PC-3 (cell line): ENCODE results near the gene NUP50. TPM values are rescaled to one million over a fixed set of nuclear protein-coding genes. Genes with fewer than 3 reads are reported as not detected.

ENCODE experiments used
- ATAC-seq: fragments of 200-7000 bp; cut with Tn5 transposase; 2 replicates; pipeline ENCODE4 v1.9.1; 2020; ENCODE audit warnings: mild to moderate bottlenecking, moderate library complexity
- BruUV-seq: library from RNA; stranded (reverse); fragments of 400-500 nt; replicated peaks from 2 replicates; lab custom pipeline; 2021; lab: Mats Ljungman, UMichigan
- CTCF ChIA-PET: fragments of 300-600 bp; sonication (Branson Sonifier 250); formaldehyde crosslinking; loops from one replicate; lab custom pipeline; 2022; ENCODE audit warnings: antibody characterized with exemption; lab: Charles Lee
- POLR2A ChIA-PET: fragments of 300-600 bp; sonication (Branson Sonifier 250); formaldehyde crosslinking; loops from one replicate; lab custom pipeline; 2022; ENCODE audit warnings: antibody characterized with exemption; ENCODE audit not compliant: unreplicated experiment; lab: Charles Lee
- DNase-seq: peaks from one replicate; pipeline ENCODE4 v3.0.0-alpha.2; 2015
- H2AFZ ChIP-seq: fragments of 300-600 bp; sonication (generic); 2 replicates; pipeline ENCODE4 v1.6.0; 2016; ENCODE audit warnings: antibody characterized with exemption, low read length
- H3F3A ChIP-seq: fragments of 300-600 bp; sonication (generic); one replicate; pipeline ENCODE4 v1.6.0; 2017; ENCODE audit warnings: antibody characterized with exemption, low read length, control low read depth, mild to moderate bottlenecking; ENCODE audit not compliant: unreplicated experiment
- H3K27ac ChIP-seq: fragments of 300-600 bp; sonication (generic); 2 replicates; pipeline ENCODE4 v1.5.1; 2016; ENCODE audit warnings: mild to moderate bottlenecking, low read length
- H3K27me3 ChIP-seq: fragments of 300-600 bp; sonication (generic); 2 replicates; pipeline ENCODE4 v1.6.1; 2016; ENCODE audit warnings: low read length, mixed read lengths
- H3K36me3 ChIP-seq: fragments of 300-600 bp; sonication (generic); 2 replicates; pipeline ENCODE4 v1.6.1; 2016; ENCODE audit warnings: low read depth, mixed run types, low read length, mixed read lengths
- H3K4me1 ChIP-seq: fragments of 300-600 bp; sonication (generic); 2 replicates; pipeline ENCODE4 v1.5.1; 2016; ENCODE audit warnings: low read length; ENCODE audit not compliant: insufficient read depth
- H3K4me2 ChIP-seq: fragments of 300-600 bp; sonication (generic); 2 replicates; pipeline ENCODE4 v1.6.0; 2016; ENCODE audit warnings: low read length
- H3K4me3 ChIP-seq: fragments of 300-600 bp; sonication (generic); 2 replicates; pipeline ENCODE4 v1.5.1; 2016; ENCODE audit warnings: mild to moderate bottlenecking, low read length, mixed read lengths
- H3K79me2 ChIP-seq: fragments of 300-600 bp; sonication (generic); 2 replicates; pipeline ENCODE4 v1.6.1; 2017; ENCODE audit warnings: low read length, mixed read lengths
- H3K9ac ChIP-seq: fragments of 300-600 bp; sonication (generic); 2 replicates; pipeline ENCODE4 v1.6.0; 2016; ENCODE audit warnings: mild to moderate bottlenecking, low read length
- H3K9me2 ChIP-seq: fragments of 300-600 bp; sonication (generic); replicated peaks from 2 replicates; pipeline ENCODE4 v1.6.1; 2016; ENCODE audit warnings: mixed run types, low read length, mixed read lengths
- H3K9me3 ChIP-seq: fragments of 300-600 bp; sonication (generic); 2 replicates; pipeline ENCODE4 v1.6.1; 2016; ENCODE audit warnings: low read length, mixed read lengths
- H4K20me1 ChIP-seq: fragments of 300-600 bp; sonication (generic); 2 replicates; pipeline ENCODE4 v1.6.1; 2016; ENCODE audit warnings: low read length, mixed read lengths
- CTCF ChIP-seq: fragments of 300-600 bp; sonication (generic); conservative IDR thresholded peaks from 2 replicates; pipeline ENCODE4 v1.5.1; 2017; ENCODE audit warnings: antibody characterized with exemption, low read depth, mild to moderate bottlenecking, low read length
- EZH2 ChIP-seq: fragments of 300-600 bp; sonication (generic); IDR thresholded peaks from one replicate; pipeline ENCODE4 v1.6.1; 2017; ENCODE audit warnings: antibody characterized with exemption, mild to moderate bottlenecking, low read length; ENCODE audit not compliant: unreplicated experiment
- EZH2phosphoT487 ChIP-seq: fragments of 300-600 bp; sonication (generic); IDR thresholded peaks from 2 replicates; pipeline ENCODE4 v1.6.1; 2018; ENCODE audit warnings: mild to moderate bottlenecking, antibody characterized with exemption, low read length, borderline replicate concordance
- intact Hi-C: fragments of 100-400 bp; cut with micrococcal nuclease; formaldehyde crosslinking; loops from 2 replicates; pipeline ENCODE4 v1.9.0; 2023
- total RNA-seq: library from RNA; depleted of rRNA; stranded (reverse); fragments of >200 nt; gene quantifications from 2 replicates; pipeline ENCODE4 v1.2.3, GENCODE V29; 2014

NUP50 gene
- total RNA-seq, 1 experiment from 2014 or later: 69.9 TPM

- H2AFZ ChIP-seq: no peak overlapping the region
- H4K20me1 ChIP-seq: no peaks in the 10 kb centered on the region
- no peaks in the 10 kb centered on the region for H3K36me3 ChIP-seq
- H3K4me2 ChIP-seq: no peak overlapping the region
- no TSS peak for BruUV-seq
- H3K9me3 ChIP-seq: no peaks in the 10 kb centered on the region
- no peaks in the 10 kb centered on the region for H3K27me3 ChIP-seq
- no peak for DNase-seq
- H3K27ac ChIP-seq: peak overlapping the region; percentile 13; the same call in 1 of the 2 replicates
- intact Hi-C loops: no loop called here
- POLR2A ChIA-PET: no interaction called here
- no peak for ATAC-seq
- no peaks in the 10 kb centered on the region for H3K79me2 ChIP-seq
- CTCF ChIA-PET: no interaction called here
- no peaks in the 10 kb centered on the region for H3K4me1 ChIP-seq
- TF ChIP-seq EZH2: no peak
- TF ChIP-seq EZH2phosphoT487: no peak
- no peak for TF ChIP-seq CTCF
- H3K9me2 ChIP-seq: no peaks in the 10 kb centered on the region
- no peak overlapping the region for H3K4me3 ChIP-seq
- H3F3A ChIP-seq: no peaks in the 10 kb centered on the region
- no peak overlapping the region for H3K9ac ChIP-seq
Measured at GRCh38 chr22:45225732-45226502, 62.2 kb downstream of the NUP50 start.

- Histone ChIP-seq H3K27me3 (no peaks in the 10 kb centered on the region), H3K79me2 (no peaks in the 10 kb centered on the region), H3K4me2 (no peak overlapping the region), H3K9me3 (no peaks in the 10 kb centered on the region), H3K9ac (no peak overlapping the region), H3K36me3 (no peaks in the 10 kb centered on the region), H3K27ac (peak overlapping the region; percentile 13; the same call in 1 of the 2 replicates), H2AFZ (no peak overlapping the region), H3K9me2 (no peaks in the 10 kb centered on the region), H3K4me1 (no peaks in the 10 kb centered on the region), H3K4me3 (no peak overlapping the region), H3F3A (no peaks in the 10 kb centered on the region), H4K20me1 (no peaks in the 10 kb centered on the region)
- intact Hi-C loops: no loop called here
- CTCF ChIA-PET: no interaction called here
- DNase-seq (peak; percentile 25), ATAC-seq (peak; percentile 45; the same call in 1 of the 2 replicates)
- TF ChIP-seq EZH2phosphoT487: no peak
- no peak for TF ChIP-seq CTCF
- no peak for TF ChIP-seq EZH2
- no TSS peak for BruUV-seq
- POLR2A ChIA-PET: no interaction called here
Measured at GRCh38 chr22:45226503-45227186, 62.9 kb downstream of the NUP50 start.
